Coronary artery (tissue), 2 donors: ENCODE data around the gene RPRD1A.
A peak's percentile ranks its signal among the peaks of the same experiment; 100 is the strongest.

ENCODE experiments used
- DNase-seq: peaks from one replicate; pipeline ENCODE4 v3.0.0-alpha.2; 2017; ENCODE audit warnings: low spot score
- H3K27ac ChIP-seq, 2 donors: fragments of 200-600 bp; sonication (generic); one replicate each; pipeline ENCODE4 v1.5.1; 2016 to 2019
- H3K4me3 ChIP-seq: fragments of 200-600 bp; sonication (generic); 2 replicates; pipeline ENCODE4 v1.5.1; 2016; ENCODE audit warnings: mild to moderate bottlenecking, moderate library complexity
- CTCF ChIP-seq: fragments of 200-600 bp; sonication (generic); IDR thresholded peaks from one replicate; pipeline ENCODE4 v1.5.1; 2019; ENCODE audit warnings: antibody characterized with exemption

The RPRD1A gene

GRCh38 chr18:35956226-35956625, 111.1 kb downstream of the RPRD1A start:
- TF ChIP-seq CTCF = no peak
- no peak overlapping the region for H3K4me3 ChIP-seq

GRCh38 chr18:35953688-35954087, 113.7 kb downstream of the RPRD1A start:
- H3K4me3 ChIP-seq = no peak overlapping the region
- no peak overlapping the region for H3K27ac ChIP-seq
- DNase-seq = no peak
- no peak for TF ChIP-seq CTCF

More at GRCh38 chr18:35956226-35956625, 111.1 kb downstream of the RPRD1A start:
- no peak overlapping the region for H3K27ac ChIP-seq
- DNase-seq = no peak

GRCh38 chr18:35950628-35950982, 116.8 kb downstream of the RPRD1A start:
- H3K4me3 ChIP-seq = peak overlapping the region; percentile 76
- peak; percentile 3 for TF ChIP-seq CTCF
- no peak overlapping the region for H3K27ac ChIP-seq
- DNase-seq = no peak

- H3K4me3 ChIP-seq = peak overlapping the region; percentile 76
- H3K27ac ChIP-seq = no peak overlapping the region
- no peak for DNase-seq
- TF ChIP-seq CTCF = peak; percentile 85
Measured at GRCh38 chr18:35949903-35950627, 117.3 kb downstream of the RPRD1A start.

- no peak for TF ChIP-seq CTCF
- H3K4me3 ChIP-seq = no peak overlapping the region
- no peak overlapping the region for H3K27ac ChIP-seq
- no peak for DNase-seq
Measured at GRCh38 chr18:35949090-35949489, 118.3 kb downstream of the RPRD1A start.

- DNase-seq = no peak
- no peak overlapping the region for H3K27ac ChIP-seq
- no peak for TF ChIP-seq CTCF
Measured at GRCh38 chr18:35948080-35948479, 119.3 kb downstream of the RPRD1A start.

GRCh38 chr18:35942661-35943060, 124.7 kb downstream of the RPRD1A start:
- Histone ChIP-seq H3K27ac (no peak overlapping the region), H3K4me3 (no peak overlapping the region)
- no peak for TF ChIP-seq CTCF
- DNase-seq = no peak

More at GRCh38 chr18:35948080-35948479, 119.3 kb downstream of the RPRD1A start:
- H3K4me3 ChIP-seq = no peak overlapping the region
